Osteoblast (primary cell): ENCODE results near the gene HID1. TPM values are rescaled to one million over a fixed set of nuclear protein-coding genes. Genes with fewer than 3 reads are reported as not detected.
A peak's percentile ranks its signal among the peaks of the same experiment; 100 is the strongest.
"Not testable (repeated sequence)": the region's sequence is repeated elsewhere in the genome, so short reads cannot be mapped to it uniquely, and the experiment has no call there.

ENCODE experiments used
- DNase-seq: peaks from one replicate; pipeline ENCODE4 v3.0.0; 2011; ENCODE audit warnings: low spot score, mixed read lengths; ENCODE audit not compliant: insufficient read length; ENCODE audit errors: missing footprints
- H2AFZ ChIP-seq: 2 replicates; pipeline ENCODE4 v1.6.0; 2011; ENCODE audit warnings: mild to moderate bottlenecking, low read length
- H3K27ac ChIP-seq: 2 replicates; pipeline ENCODE4 v1.5.1; 2011; ENCODE audit warnings: mild to moderate bottlenecking, low read depth, low read length, moderate library complexity
- H3K27me3 ChIP-seq: 2 replicates; pipeline ENCODE4 v1.6.0; 2012; ENCODE audit warnings: mild to moderate bottlenecking, control low read depth, inconsistent platforms, low read length, moderate library complexity; ENCODE audit not compliant: insufficient read depth
- H3K36me3 ChIP-seq: 2 replicates; pipeline ENCODE4 v1.5.1; 2011; ENCODE audit warnings: mild to moderate bottlenecking, low read length, control low read depth, moderate library complexity; ENCODE audit not compliant: insufficient read depth
- H3K4me1 ChIP-seq: 2 replicates; pipeline ENCODE4 v1.5.1; 2011; ENCODE audit warnings: mild to moderate bottlenecking, low read length, control low read depth, moderate library complexity; ENCODE audit not compliant: insufficient read depth
- H3K4me2 ChIP-seq: 2 replicates; pipeline ENCODE4 v1.6.0; 2011; ENCODE audit warnings: mild to moderate bottlenecking, low read length; ENCODE audit not compliant: insufficient read depth
- H3K4me3 ChIP-seq: fragments of 200-600 bp; sonication (generic); 3 replicates; pipeline ENCODE4 v1.5.1; 2012; ENCODE audit warnings: mild to moderate bottlenecking, low read length, inconsistent platforms; ENCODE audit not compliant: insufficient read depth
- H3K79me2 ChIP-seq: 2 replicates; pipeline ENCODE4 v1.6.0; 2012; ENCODE audit warnings: mild to moderate bottlenecking, low read length, control low read depth, inconsistent platforms; ENCODE audit not compliant: insufficient read depth
- H3K9me3 ChIP-seq: 2 replicates; pipeline ENCODE4 v1.5.1; 2011; ENCODE audit warnings: low read depth, low read length, control low read depth
- H4K20me1 ChIP-seq: 2 replicates; pipeline ENCODE4 v1.6.0; 2012; ENCODE audit warnings: mild to moderate bottlenecking, low read length, control low read depth; ENCODE audit not compliant: insufficient read depth
- CTCF ChIP-seq: IDR thresholded peaks from 2 replicates; pipeline ENCODE4 v1.5.1; 2011; ENCODE audit warnings: mild to moderate bottlenecking, low read depth, low read length, moderate library complexity; ENCODE audit errors: extremely low read depth
- total RNA-seq: library from RNA; depleted of rRNA; stranded (reverse); fragments of >200 nt; gene quantifications from 2 replicates; pipeline ENCODE4 v1.2.3, GENCODE V29; 2012

Gene HID1
- total RNA-seq, 1 donor = 0.36 TPM

GRCh38 chr17:74972973-74973328 is 392 bp upstream of the HID1 start:
- H3K27me3 ChIP-seq = peaks cover 45% of the 10 kb centered on the region
- TF ChIP-seq CTCF = no peak
- no peaks in the 10 kb centered on the region for H3K79me2 ChIP-seq
- H3K4me3 ChIP-seq = peak overlapping the region; percentile 25
- H4K20me1 ChIP-seq = no peaks in the 10 kb centered on the region
- no peaks in the 10 kb centered on the region for H3K36me3 ChIP-seq
- H3K9me3 ChIP-seq = no peaks in the 10 kb centered on the region
- no peaks in the 10 kb centered on the region for H3K4me1 ChIP-seq
- DNase-seq = peak; percentile 88
- H3K27ac ChIP-seq = no peak overlapping the region
- H2AFZ ChIP-seq = no peak overlapping the region
- no peak overlapping the region for H3K4me2 ChIP-seq

DNA sequence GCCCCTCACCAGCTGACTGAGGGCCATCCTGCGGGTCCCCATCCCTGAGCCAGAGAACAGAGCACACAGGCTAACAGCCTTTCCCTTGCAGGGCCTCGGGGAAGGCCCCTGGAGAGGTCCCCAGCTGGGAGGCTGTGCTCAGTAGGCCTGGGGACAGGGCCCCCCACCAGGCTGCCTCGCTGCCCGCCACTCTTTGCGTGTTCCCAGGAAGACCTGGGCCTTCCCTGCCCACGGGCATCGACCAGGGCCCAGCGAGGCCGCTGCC is 785 bp downstream of the HID1 start:
- H3K9me3 ChIP-seq = no peaks in the 10 kb centered on the region
- H4K20me1 ChIP-seq = no peaks in the 10 kb centered on the region
- peak overlapping the region; percentile 62 for H3K4me3 ChIP-seq
- H3K36me3 ChIP-seq = no peaks in the 10 kb centered on the region
- no peak for TF ChIP-seq CTCF
- H3K27me3 ChIP-seq = peaks cover 43% of the 10 kb centered on the region
- H3K4me2 ChIP-seq = peak overlapping the region; percentile 61
- H3K4me1 ChIP-seq = no peaks in the 10 kb centered on the region
- peak overlapping the region; percentile 10 for H2AFZ ChIP-seq
- DNase-seq = no peak
- H3K79me2 ChIP-seq = no peaks in the 10 kb centered on the region
- no peak overlapping the region for H3K27ac ChIP-seq

GRCh38 chr17:74971069-74971841 is 1.3 kb downstream of the HID1 start:
- Histone ChIP-seq H2AFZ (peak overlapping the region; percentile 10), H3K36me3 (no peaks in the 10 kb centered on the region), H4K20me1 (no peaks in the 10 kb centered on the region), H3K4me3 (no peak overlapping the region), H3K27me3 (peaks cover 43% of the 10 kb centered on the region), H3K4me2 (no peak overlapping the region), H3K79me2 (no peaks in the 10 kb centered on the region), H3K27ac (no peak overlapping the region), H3K4me1 (no peaks in the 10 kb centered on the region), H3K9me3 (no peaks in the 10 kb centered on the region)
- peak; percentile 77 for DNase-seq
- no peak for TF ChIP-seq CTCF

- H3K36me3 ChIP-seq = no peaks in the 10 kb centered on the region
- peaks cover 42% of the 10 kb centered on the region for H3K27me3 ChIP-seq
- H3K4me1 ChIP-seq = no peaks in the 10 kb centered on the region
- no peaks in the 10 kb centered on the region for H3K79me2 ChIP-seq
- H3K4me2 ChIP-seq = no peak overlapping the region
- no peak overlapping the region for H2AFZ ChIP-seq
- H3K4me3 ChIP-seq = no peak overlapping the region
- H3K9me3 ChIP-seq = no peaks in the 10 kb centered on the region
- no peaks in the 10 kb centered on the region for H4K20me1 ChIP-seq
- no peak for TF ChIP-seq CTCF
- no peak overlapping the region for H3K27ac ChIP-seq
- DNase-seq = peak; percentile 73
Observed at GRCh38 chr17:74970395-74970794, 2.2 kb downstream of the HID1 start.

DNA sequence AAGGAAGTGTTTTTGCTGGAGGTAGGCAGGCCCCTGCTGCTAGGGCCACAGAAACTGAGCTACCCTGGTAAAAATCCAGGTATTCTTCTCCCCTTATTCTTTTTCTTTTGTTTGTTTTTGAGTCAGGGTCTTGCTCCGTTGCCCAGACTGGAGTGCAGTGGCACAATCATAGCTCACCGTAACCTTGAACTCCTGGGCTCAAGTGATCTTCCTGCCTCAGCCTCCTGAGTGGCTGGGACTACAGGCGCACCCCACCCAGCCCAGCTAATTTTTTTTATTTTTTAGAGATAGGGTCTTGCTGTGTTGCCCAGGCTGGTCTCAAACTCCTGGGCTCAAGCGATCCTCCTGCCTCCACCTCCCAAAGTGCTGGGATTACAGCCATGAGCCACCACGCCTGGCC is 3.1 kb downstream of the HID1 start:
- H3K4me1 ChIP-seq, H3K79me2 ChIP-seq, H3K4me2 ChIP-seq, H3K4me3 ChIP-seq, H3K9me3 ChIP-seq, H3K27ac ChIP-seq, H2AFZ ChIP-seq, H4K20me1 ChIP-seq, H3K36me3 ChIP-seq, DNase-seq: not testable (repeated sequence)
- H3K27me3 ChIP-seq = peaks cover 35% of the 10 kb centered on the region
